NCI-H526 (cell line): ENCODE measurements around the gene MAGI1.

ENCODE experiments used
- DNase-seq, 2 experiments: peaks; one replicate each; lab custom pipeline; 2025; lab: John Stamatoyannopoulos, UW

The MAGI1 gene

GRCh38 chr3:65483480-65483879 is 555.2 kb downstream of the MAGI1 start:
- peak; percentile 31 to 59 for DNase-seq

- no peak for DNase-seq
These were observed 555.7 kb downstream of the MAGI1 start for GRCh38 chr3:65483011-65483410.

GRCh38 chr3:65481085-65481484 is 557.6 kb downstream of the MAGI1 start:
- no peak for DNase-seq

GRCh38 chr3:65479990-65480389 is 558.7 kb downstream of the MAGI1 start:
- DNase-seq: no peak

GRCh38 chr3:65478551-65479500 is 559.9 kb downstream of the MAGI1 start:
- peak; percentile 45 to 71 for DNase-seq

- DNase-seq: no peak
These were observed 565.0 kb downstream of the MAGI1 start for GRCh38 chr3:65473736-65474135.

GRCh38 chr3:65472501-65472900 is 566.2 kb downstream of the MAGI1 start:
- peak in 1 of 2 experiments; percentile 6 for DNase-seq

- no peak for DNase-seq
These were observed 572.3 kb downstream of the MAGI1 start for GRCh38 chr3:65466300-65466988.

- DNase-seq: no peak
These were observed 588.8 kb downstream of the MAGI1 start for GRCh38 chr3:65449841-65450428.

- no peak for DNase-seq
These were observed 590.6 kb downstream of the MAGI1 start for GRCh38 chr3:65448120-65448519.

- DNase-seq: no peak
These were observed 593.0 kb downstream of the MAGI1 start for GRCh38 chr3:65445573-65446169.

GRCh38 chr3:65444447-65444815 is 594.3 kb downstream of the MAGI1 start:
- DNase-seq: no peak

GRCh38 chr3:65443739-65444446 is 594.8 kb downstream of the MAGI1 start:
- no peak for DNase-seq

- peak; percentile 28 to 68 for DNase-seq
These were observed 599.0 kb downstream of the MAGI1 start for GRCh38 chr3:65439641-65440284.

- DNase-seq: peak in 1 of 2 experiments; percentile 19
These were observed 600.1 kb downstream of the MAGI1 start for GRCh38 chr3:65438612-65439011.

- DNase-seq: no peak
These were observed 600.6 kb downstream of the MAGI1 start for GRCh38 chr3:65438096-65438495.

- DNase-seq: peak in 1 of 2 experiments; percentile 35
These were observed 602.1 kb downstream of the MAGI1 start for GRCh38 chr3:65436580-65436979.

- no peak for DNase-seq
These were observed 605.2 kb downstream of the MAGI1 start for GRCh38 chr3:65433480-65433879.

- DNase-seq: no peak
These were observed 606.2 kb downstream of the MAGI1 start for GRCh38 chr3:65432388-65433003.

- DNase-seq: peak in 1 of 2 experiments; percentile 26
These were observed 612.8 kb downstream of the MAGI1 start for GRCh38 chr3:65425880-65426279.

- DNase-seq: no peak
These were observed 616.6 kb downstream of the MAGI1 start for GRCh38 chr3:65422154-65422553.
